RPMI7951 (cell line): ENCODE results near the gene COL27A1. TPM values are rescaled to one million over a fixed set of nuclear protein-coding genes. Genes with fewer than 3 reads are reported as not detected.
"Not testable (repeated sequence)": the region's sequence is repeated elsewhere in the genome, so short reads cannot be mapped to it uniquely, and the experiment has no call there.

ENCODE experiments used
- DNase-seq: peaks from one replicate; pipeline ENCODE4 v3.0.0-alpha.2; 2012; ENCODE audit warnings: low read depth
- total RNA-seq: library from RNA; depleted of rRNA; stranded (reverse); fragments of >200 nt; shearing (Covaris generic); gene quantifications from 2 replicates; pipeline ENCODE4 v1.2.3, GENCODE V29; 2014

The COL27A1 gene
- total RNA-seq, 1 experiment from 2014 or later = 2.8 TPM

DNA sequence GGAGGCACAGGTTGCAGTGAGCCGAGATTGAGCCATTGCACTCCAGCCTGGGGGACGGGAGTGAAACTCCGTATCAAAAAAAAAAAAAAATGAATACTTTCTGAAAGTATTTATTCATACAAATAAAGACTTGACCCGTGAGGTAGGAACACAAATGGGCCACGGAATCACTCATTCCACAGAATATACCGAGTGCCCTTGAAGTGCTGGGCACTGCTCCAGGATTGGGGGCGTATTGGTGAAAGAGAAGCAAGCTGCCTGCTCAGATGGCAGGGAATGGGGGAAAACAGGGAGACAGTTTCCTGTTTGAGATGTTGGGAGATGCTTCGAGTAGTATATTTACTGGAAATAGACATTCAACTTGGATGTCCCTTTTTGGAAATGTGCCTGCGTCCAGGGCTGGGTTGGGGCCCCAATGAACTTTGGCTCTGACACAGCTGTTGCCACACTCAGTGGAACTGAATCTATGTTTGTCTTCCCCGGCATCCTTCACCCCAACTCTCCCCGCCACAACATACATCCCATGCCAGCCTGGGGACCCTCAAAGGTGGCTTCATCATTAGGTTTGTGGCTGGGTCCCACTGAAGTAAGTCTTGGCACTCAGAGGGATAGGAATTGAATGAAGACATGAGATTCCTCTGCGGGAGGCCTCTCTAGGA is 167.0 kb downstream of the COL27A1 start:
- DNase-seq = not testable (repeated sequence)

DNA sequence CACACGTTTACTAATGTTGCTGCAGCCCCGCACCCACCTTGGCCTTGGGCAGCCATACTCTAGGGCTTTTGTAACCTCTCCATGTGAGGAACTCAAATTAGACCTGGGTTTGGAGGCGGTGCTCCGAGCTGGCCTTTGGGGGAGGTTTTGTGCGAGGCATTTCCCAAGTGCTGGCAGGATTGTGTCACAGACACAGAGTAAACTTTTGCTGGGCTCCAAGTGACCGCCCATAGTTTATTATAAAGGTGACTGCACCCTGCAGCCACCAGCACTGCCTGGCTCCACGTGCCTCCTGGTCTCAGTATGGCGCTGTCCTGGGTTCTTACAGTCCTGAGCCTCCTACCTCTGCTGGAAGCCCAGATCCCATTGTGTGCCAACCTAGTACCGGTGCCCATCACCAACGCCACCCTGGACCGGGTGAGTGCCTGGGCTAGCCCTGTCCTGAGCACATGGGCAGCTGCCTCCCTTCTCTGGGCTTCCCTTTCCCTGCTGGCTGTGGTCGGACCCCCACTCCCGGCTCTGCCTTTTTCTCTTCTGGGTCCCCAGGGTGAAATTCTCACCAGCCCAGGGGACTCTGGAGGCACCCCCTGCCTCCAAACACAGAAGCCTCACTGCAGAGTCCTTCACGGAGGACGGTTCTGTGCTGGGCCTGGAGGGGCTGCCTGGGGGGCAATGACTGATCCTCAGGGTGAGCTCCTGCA is 167.6 kb downstream of the COL27A1 start, which contains the start of gene ORM1:
ORM1 (plus strand) TSS at position 268 of the 701 bp plus-strand sequence; CDS start at position 304, 36 bp downstream.
- DNase-seq = not testable (repeated sequence)

DNA sequence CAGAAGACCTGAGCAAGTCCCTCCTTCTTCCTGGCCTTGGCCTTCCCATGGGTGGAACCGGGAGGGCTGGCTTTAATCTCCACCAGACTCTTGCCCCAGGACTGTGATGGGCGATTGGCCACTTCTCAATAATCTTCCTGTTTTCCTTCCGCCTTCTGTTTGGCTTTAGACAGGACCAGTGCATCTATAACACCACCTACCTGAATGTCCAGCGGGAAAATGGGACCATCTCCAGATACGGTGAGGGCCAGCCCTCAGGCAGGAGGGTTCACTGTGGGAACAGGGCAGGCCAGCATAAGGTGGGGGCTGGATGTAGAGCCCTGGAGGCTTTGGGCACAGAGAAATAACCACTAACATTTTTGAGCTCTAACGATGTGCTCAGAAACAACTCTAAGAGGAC is 168.5 kb downstream of the COL27A1 start:
- DNase-seq = not testable (repeated sequence)

DNA sequence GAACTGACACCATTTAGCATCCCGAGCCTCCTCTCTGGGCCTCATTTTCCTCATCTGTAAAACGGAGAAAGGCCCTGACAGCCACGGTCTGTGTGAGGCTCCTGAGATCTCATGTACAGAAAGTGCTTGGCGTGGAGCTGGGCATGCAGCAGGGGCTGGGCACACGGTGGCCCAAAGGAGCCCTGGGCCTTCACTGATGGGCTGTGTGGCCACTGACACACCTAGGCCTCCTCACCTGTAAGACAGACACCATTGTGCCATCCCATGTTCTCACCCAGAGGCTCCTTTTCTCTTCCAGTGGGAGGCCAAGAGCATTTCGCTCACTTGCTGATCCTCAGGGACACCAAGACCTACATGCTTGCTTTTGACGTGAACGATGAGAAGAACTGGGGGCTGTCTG is 169.2 kb downstream of the COL27A1 start:
- no peak for DNase-seq

DNA sequence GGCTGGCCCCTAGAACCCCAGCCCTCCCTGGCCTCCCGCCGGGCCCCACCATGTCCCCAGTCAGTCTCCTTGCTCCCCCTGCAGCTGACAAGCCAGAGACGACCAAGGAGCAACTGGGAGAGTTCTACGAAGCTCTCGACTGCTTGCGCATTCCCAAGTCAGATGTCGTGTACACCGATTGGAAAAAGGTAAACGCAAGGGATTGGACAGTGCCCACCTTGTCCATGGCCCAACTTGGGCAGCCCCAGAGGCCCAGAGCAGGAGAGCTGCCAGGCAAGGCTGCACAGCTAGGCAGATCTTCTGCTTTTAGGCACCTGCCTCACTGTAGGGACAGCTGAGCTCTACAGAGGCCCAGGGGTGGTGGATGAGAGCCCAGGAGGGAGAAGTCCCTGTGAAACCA is 169.6 kb downstream of the COL27A1 start:
- not testable (repeated sequence) for DNase-seq

DNA sequence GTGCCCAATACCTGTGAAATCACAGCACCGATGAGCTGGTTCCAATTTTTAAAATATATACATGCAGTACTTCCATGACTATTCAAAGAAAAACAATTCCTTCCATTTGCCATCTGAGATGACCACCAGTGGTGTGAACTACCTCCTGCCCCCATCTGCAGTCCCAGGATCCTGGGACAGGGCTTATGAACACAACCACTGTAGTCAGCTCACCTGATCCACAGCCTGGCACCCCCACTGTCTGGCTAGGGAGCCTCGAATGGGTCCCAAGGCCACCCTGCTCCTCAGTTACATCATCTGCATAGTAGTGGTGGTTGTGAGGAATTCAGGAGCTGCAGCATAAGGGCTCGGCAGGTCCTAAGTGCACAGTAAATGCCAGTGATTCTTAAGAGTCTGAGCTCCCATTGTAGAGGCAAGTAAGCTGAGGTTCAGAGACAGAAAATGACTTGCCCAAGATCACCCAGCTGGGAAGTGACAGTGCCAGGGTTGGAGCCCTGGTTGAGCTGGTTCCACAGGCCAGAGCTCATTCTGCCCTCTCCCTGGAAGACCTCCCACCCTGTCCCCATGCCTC is 170.4 kb downstream of the COL27A1 start:
- not testable (repeated sequence) for DNase-seq

DNA sequence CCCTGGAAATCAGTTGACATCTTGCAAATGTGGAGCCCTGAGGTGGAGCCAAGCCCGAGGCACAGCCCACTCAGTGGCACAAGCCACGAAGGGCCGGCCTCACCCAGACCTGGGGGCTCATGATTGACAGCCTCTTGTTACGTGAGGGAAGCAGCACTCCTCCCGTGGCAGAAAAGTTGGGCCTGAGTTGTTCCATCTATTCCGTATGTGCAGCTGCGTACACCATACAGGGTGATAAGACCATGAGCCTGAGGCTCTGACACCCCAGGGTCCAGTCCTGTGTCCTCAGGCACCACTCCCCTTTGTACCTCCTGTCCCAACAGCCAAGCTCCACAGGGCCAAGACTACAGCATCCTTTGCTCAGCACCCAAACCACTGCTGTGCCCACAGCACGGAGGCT is 172.4 kb downstream of the COL27A1 start:
- DNase-seq = no peak

DNA sequence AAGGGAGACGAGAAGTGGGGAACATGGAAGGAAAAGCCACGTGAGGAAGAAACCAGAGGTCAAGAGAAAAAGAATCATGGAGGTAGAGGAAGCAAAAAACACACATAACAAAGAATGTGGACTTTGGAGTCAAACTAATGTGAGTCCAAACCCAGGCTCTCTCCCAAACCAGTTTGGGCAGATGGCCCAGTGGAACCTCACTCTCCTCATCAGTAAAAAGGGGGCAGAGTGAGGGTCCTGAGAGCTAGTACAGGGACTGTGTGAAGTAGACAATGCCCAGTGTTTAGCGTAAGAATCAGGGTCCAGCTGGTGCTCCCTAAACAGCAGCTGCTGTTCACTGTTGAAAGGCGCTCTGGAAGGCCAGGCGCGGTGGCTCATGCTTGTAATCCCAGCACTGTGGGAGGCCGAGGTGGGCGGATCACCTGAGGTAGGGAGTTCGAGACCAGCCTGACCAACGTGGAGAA is 173.1 kb downstream of the COL27A1 start:
- DNase-seq = not testable (repeated sequence)

DNA sequence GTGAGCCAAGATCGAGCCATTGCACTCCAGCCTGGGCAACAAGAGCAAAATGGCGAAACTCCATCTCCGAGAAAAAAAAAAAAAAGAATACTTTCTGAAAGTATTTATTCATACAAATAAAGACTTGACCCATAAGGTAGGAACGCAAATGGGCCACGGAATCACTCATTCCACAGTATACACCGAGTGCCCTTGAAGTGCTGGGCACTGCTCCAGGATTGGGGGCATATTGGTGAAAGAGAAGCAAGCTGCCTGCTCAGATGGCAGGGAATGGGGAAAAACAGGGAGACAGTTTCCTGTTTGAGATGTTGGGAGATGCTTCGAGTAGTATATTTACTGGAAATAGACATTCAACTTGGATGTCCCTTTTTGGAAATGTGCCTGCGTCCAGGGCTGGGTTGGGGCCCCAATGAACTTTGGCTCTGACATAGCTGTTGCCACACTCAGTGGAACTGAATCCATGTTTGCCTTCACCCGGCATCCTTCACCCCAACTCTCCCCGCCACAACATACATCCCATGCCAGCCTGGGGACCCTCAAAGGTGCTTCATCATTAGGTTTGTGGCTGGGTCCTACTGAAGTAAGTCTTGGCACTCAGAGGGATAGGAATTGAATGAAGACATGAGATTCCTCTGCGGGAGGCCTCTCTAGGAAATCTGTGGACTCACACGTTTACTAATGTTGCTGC is 173.7 kb downstream of the COL27A1 start:
- not testable (repeated sequence) for DNase-seq

DNA sequence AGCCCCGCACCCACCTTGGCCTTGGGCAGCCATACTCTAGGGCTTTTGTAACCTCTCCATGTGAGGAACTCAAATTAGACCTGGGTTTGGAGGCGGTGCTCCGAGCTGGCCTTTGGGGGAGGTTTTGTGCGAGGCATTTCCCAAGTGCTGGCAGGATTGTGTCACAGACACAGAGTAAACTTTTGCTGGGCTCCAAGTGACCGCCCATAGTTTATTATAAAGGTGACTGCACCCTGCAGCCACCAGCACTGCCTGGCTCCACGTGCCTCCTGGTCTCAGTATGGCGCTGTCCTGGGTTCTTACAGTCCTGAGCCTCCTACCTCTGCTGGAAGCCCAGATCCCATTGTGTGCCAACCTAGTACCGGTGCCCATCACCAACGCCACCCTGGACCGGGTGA is 174.3 kb downstream of the COL27A1 start, which contains the start of gene ORM2:
ORM2 (plus strand) TSS at position 245 of the 398 bp plus-strand sequence; CDS start at position 281, 36 bp downstream.
- DNase-seq = not testable (repeated sequence)

DNA sequence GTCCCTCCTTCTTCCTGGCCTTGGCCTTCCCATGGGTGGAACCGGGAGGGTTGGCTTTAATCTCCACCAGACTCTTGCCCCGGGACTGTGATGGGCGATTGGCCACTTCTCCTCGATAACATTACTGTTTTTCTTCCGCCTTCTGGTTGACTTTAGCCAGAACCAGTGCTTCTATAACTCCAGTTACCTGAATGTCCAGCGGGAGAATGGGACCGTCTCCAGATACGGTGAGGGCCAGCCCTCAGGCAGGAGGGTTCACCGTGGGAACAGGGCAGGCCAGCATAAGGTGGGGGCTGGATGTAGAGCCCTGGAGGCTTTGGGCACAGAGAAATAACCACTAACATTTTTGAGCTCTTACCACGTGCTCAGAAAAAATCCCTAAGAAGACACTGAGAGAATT is 175.3 kb downstream of the COL27A1 start:
- no peak for DNase-seq

DNA sequence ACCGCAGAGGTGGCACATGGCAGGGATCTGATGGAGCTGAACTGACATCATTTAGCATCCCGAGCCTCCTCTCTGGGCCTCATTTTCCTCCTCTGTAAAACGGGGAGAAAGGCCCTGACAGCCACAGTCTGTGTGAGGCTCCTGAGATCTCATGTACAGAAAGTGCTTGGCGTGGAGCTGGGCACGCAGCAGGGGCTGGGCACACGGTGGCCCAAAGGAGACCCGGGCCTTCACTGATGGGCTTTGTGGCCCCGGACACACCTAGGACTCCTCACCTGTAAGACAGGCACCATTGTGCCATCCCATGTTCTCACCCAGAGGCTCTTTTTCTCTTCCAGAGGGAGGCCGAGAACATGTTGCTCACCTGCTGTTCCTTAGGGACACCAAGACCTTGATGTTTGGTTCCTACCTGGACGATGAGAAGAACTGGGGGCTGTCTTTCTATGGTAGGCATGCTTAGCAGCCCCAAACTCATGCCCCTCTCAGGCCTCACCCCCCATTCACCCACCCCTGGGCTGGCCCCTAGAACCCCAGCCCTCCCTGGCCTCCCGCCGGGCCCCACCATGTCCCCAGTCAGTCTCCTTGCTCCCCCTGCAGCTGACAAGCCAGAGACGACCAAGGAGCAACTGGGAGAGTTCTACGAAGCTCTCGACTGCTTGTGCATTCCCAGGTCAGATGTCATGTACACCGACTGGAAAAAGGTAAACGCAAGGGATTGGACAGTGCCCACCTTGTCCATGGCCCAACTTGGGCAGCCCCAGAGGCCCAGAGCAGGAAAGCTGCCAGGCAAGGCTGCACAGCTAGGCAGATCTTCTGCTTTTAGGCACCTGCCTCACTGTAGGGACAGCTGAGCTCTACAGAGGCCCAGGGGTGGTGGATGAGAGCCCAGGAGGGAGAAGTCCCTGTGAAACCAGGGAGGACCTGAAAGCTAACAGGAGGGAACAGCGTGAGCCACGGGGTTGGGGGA is 176.2 kb downstream of the COL27A1 start:
- not testable (repeated sequence) for DNase-seq

DNA sequence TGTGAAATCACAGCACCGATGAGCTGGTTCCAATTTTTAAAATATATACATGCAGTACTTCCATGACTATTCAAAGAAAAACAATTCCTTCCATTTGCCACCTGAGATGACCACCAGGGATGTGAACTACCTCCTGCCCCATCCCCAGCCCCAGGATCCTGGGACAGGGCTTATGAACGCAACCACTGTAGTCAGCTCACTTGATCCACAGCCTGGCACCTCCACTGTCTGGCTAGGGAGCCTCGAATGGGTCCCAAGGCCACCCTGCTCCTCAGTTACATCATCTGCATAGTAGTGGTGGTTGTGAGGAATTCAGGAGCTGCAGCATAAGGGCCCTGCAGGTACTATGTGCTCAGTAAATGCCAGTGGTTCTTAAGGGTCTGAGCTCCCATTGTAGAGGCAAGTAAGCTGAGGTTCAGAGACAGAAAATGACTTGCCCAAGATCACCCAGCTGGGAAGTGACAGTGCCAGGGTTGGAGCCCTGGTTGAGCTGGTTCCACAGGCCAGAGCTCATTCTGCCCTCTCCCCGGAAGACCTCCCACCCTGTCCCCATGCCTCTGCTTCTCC is 177.2 kb downstream of the COL27A1 start:
- not testable (repeated sequence) for DNase-seq

DNA sequence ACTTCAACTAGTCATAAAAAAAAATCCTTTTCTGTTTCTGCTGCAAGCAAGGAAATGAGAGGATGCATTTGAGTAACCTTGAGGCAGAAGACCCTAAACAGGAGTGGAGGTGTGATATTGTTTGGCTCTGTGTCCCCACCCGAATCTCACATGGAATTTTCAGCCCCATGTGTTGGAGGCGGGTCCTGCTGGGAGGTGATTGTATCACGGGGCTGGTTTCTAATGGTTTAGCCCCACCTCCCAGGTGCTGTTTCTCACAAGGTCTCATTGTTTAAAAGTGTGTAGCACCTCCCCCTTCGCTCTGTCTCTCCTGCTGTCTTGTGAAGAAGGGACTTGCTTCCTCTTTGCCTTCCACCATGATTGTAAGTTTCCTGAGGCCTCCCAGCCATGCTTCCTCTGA is 178.4 kb downstream of the COL27A1 start:
- not testable (repeated sequence) for DNase-seq

DNA sequence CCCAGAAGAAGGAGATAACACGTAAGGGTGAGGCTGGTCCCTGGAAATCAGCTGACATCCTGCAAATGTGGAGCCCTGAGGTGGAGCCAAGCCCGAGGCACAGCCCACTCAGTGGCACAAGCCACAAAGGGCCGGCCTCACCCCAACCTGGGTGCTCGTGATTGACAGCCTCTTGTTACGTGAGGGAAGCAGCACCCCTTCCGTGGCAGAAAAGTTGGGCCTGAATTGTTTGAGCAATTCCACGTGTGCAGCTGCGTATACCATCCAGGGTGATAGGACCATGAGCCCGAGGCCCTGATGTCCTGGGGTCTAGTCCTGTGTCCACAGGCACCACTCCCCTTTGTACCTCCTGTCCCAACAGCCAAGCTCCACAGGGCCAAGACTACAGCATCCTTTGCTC is 179.2 kb downstream of the COL27A1 start:
- no peak for DNase-seq

DNA sequence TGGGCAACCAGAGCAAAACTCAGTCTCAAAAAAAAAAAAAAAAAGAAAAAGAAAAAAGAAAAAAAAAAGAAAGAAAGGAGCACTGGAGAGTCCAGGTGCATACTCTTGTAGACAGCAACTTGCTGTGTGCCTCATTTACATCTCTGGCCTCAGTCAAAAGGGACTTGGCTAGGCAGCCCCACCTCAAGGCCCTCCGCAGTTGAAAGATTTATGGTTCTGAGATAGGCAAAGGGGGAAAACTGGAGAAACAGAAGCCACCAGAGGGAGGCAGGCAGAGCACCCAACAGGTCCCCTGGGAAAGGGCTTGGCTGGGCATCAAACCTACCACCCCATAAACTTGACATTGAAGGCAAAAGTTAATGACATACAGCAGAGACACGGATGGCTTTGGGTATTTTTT is 180.4 kb downstream of the COL27A1 start:
- DNase-seq = no peak

DNA sequence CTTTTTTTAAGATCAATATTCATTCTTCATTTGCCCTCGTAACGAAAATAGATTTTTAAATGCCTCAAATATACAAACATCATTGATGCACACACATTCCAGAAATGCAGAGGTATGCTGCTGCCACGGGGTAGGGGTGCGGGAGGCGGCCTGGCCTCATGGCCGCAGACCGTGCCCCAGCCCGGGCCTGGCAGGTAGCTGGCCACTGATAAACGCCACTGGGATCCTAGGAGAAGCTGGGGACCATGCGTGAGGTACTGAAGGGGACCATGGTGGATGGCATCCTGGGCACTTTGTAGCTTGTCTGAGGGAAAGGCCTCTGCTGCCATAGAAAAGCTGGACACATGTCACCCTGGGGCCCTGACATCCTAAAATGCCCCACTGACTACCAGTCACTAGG is 180.8 kb downstream of the COL27A1 start:
- no peak for DNase-seq

DNA sequence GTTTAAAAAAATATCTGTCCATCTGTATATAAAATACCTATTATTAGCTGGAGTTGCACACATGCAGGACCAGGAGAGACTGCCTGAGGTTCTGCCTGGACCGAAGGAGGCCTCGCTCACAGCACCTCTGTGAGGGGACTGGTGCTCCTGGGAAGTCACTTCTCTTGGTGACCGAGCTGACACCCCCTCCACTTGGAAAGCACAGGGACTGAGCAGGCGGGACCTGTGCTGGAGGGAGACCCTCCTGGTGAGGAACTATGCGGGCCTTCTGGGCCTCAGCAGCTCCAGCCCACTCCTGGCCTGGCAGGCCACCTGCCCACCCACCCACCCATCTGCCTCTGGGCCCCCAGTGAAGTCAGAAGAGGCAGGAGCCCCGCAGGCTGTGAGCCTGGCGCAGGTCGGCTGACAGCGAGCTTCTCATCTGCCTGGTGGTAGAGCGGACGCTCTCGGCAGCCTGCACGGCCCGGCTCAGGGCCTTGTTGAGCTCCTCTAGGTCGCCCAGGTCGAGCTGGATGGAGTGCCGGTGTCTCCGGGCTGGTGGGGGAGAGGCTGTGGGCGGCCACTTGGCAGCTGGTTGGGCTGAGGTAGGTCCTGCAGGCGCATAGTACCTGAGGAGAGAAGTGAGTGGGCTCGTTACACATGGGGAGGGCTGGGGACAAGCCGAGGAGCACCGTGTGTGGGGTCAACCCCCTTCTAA is 181.5 kb downstream of the COL27A1 start:
- no peak for DNase-seq

DNA sequence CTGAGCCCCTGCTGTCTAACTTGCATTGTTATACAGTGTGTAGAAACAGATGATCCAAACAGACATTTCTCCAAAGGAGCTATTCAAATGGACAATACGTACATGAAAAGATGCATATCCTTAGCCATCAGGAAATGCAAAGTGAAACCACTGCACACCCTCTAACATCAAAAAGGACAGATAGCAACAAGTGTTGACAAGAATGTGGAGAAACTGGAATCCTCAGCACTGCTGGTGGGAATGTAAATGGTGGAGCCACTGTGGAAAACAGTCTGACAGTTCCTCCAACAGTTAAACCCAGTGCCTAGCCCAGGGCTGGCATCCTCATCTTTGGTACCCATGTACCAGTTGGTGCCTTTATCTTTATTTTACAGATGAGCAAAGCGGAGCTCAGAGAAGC is 182.8 kb downstream of the COL27A1 start:
- DNase-seq = no peak
